K562 (cell line): Measurements from ENCODE around the gene YTHDF1. TPM values are rescaled to one million over a fixed set of nuclear protein-coding genes. Genes with fewer than 3 reads are reported as not detected.

Experiments used
- ATAC-seq: fragments of 200-7000 bp; cut with Tn5 transposase; 3 replicates; pipeline ENCODE4 v1.9.1; 2020; ENCODE audit warnings: moderate library complexity
- BruUV-seq: library from RNA; stranded (reverse); fragments of 400-500 nt; replicated peaks from 2 replicates; lab custom pipeline; 2021; lab: Mats Ljungman, UMichigan
- CTCF ChIA-PET: fragments of 300-600 bp; formaldehyde crosslinking; extraction: SDS; loops from one replicate; lab custom pipeline; 2021; ENCODE audit warnings: low intra/inter-chr PET ratio; lab: Yijun Ruan, JAX
- POLR2A ChIA-PET: fragments of 300-600, 350-650 bp; sonication (Branson Sonifier 250); formaldehyde crosslinking; extraction: SDS; loops from one replicate; lab custom pipeline; 2021; ENCODE audit warnings: antibody characterized with exemption, inconsistent platforms; lab: Yijun Ruan, JAX
- DNase-seq, 4 experiments: peaks; one replicate each; pipeline versions ENCODE4 v3.0.0 to v3.0.0-alpha.2; 2011 to 2018; ENCODE audit warnings: low spot score in 3 of 4, mixed read lengths in 3 of 4; ENCODE audit errors: extremely low read depth in 1 of 4
- FAIRE-seq: peaks from 2 replicates; lab custom pipeline; 2011; peaks lifted over from hg19 to GRCh38; lab: Jason Lieb, UNC
- H2AFZ ChIP-seq: 2 replicates; pipeline ENCODE4 v1.6.0; 2011; ENCODE audit warnings: low read depth, low read length, control low read depth, inconsistent platforms
- H3K27ac ChIP-seq: fragments of 200-600 bp; 3 replicates; pipeline ENCODE4 v1.8.0; 2011; ENCODE audit warnings: low read depth, mild to moderate bottlenecking, control low read depth, inconsistent platforms, low read length, moderate library complexity, mixed read lengths; ENCODE audit errors: extremely low read depth
- H3K27me3 ChIP-seq, 2 experiments: fragments of 300-600 bp in 1 of 2; 2 replicates in 1 of 2; 3 replicates in 1 of 2; pipeline versions ENCODE4 v1.6.0 to v1.8.0; 2011; ENCODE audit warnings: inconsistent platforms in 2 of 2, low read length in 2 of 2, mild to moderate bottlenecking in 1 of 2, mixed read lengths in 1 of 2, moderate library complexity in 1 of 2; ENCODE audit not compliant: control insufficient read depth in 2 of 2, insufficient read depth in 2 of 2
- H3K36me3 ChIP-seq: fragments of 300-600 bp; 3 replicates; pipeline ENCODE4 v1.8.0; 2011; ENCODE audit warnings: mild to moderate bottlenecking, low read length, inconsistent platforms; ENCODE audit not compliant: control insufficient read depth, insufficient read depth
- H3K4me1 ChIP-seq, 2 experiments: fragments of 200-600 bp in 1 of 2; replicated peaks in 1 of 2; 2 replicates in 1 of 2; 3 replicates in 1 of 2; pipeline versions ENCODE4 v1.5.1 to v1.8.0; 2011; ENCODE audit warnings: inconsistent platforms in 2 of 2, low read length in 2 of 2, mild to moderate bottlenecking in 1 of 2, mixed read lengths in 1 of 2, moderate library complexity in 1 of 2; ENCODE audit not compliant: control insufficient read depth in 2 of 2, insufficient read depth in 2 of 2
- H3K4me2 ChIP-seq: 2 replicates; pipeline ENCODE4 v1.6.1; 2011; ENCODE audit warnings: low read length, control low read depth, inconsistent platforms, mixed read lengths; ENCODE audit not compliant: insufficient read depth
- H3K4me3 ChIP-seq: fragments of 200-600 bp; sonication (generic), shearing (Covaris generic); 2 replicates; pipeline ENCODE4 v1.5.1; 2016; ENCODE audit warnings: control low read depth, inconsistent platforms
- H3K79me2 ChIP-seq: fragments of 200-600 bp; 3 replicates; pipeline ENCODE4 v1.8.0; 2011; ENCODE audit warnings: low read length, inconsistent platforms; ENCODE audit not compliant: control insufficient read depth, insufficient read depth
- H3K9ac ChIP-seq, 2 experiments: 2 replicates each; pipeline versions ENCODE4 v1.6.0 to v1.6.1; 2011; ENCODE audit warnings: low read depth in 2 of 2, low read length in 2 of 2, control low read depth in 1 of 2, inconsistent platforms in 1 of 2, mild to moderate bottlenecking in 1 of 2, mixed read lengths in 1 of 2; ENCODE audit not compliant: insufficient read depth in 1 of 2
- H3K9me1 ChIP-seq: one replicate; pipeline ENCODE4 v1.6.0; 2011; ENCODE audit warnings: inconsistent platforms, mild to moderate bottlenecking, low read length, moderate library complexity; ENCODE audit not compliant: control insufficient read depth, insufficient read depth
- H3K9me3 ChIP-seq: replicated peaks from 2 replicates; pipeline ENCODE4 v1.5.1; 2011; ENCODE audit warnings: low read depth, low read length, inconsistent platforms; ENCODE audit not compliant: control insufficient read depth, insufficient read depth
- H4K20me1 ChIP-seq: replicated peaks from 2 replicates; pipeline ENCODE4 v1.6.1; 2011; ENCODE audit warnings: low read length, inconsistent platforms, mixed read lengths; ENCODE audit not compliant: control insufficient read depth, insufficient read depth
- ADNP ChIP-seq: fragments of 200-800 bp; sonication (Bioruptor generic); IDR thresholded peaks from 2 replicates; pipeline ENCODE4 v1.6.1; 2016; ENCODE audit warnings: missing genetic modification characterization, missing compliant biosample characterization
- ARID1B ChIP-seq: fragments of 450-650 bp; IDR thresholded peaks from 2 replicates; pipeline ENCODE4 v1.6.1; 2016; ENCODE audit warnings: antibody characterized with exemption, mild to moderate bottlenecking, inconsistent platforms
- ARNT ChIP-seq, 2 experiments: fragments of 450-650 bp; IDR thresholded peaks; 2 replicates each; pipeline ENCODE4 v1.6.1; 2016; ENCODE audit warnings: mild to moderate bottlenecking in 1 of 2
- CBFA2T3 ChIP-seq: fragments of 450-650 bp; IDR thresholded peaks from 2 replicates; pipeline ENCODE4 v1.6.1; 2017
- CREB1 ChIP-seq, 2 experiments: sonication (generic) in 1 of 2; formaldehyde crosslinking in 1 of 2; IDR thresholded peaks; 2 replicates each; pipeline versions ENCODE4 v1.6.1 to v1.8.0; 2012 to 2022; ENCODE audit warnings: inconsistent platforms in 1 of 2, mild to moderate bottlenecking in 1 of 2, missing genetic modification reagents in 1 of 2, moderate library complexity in 1 of 2
- DACH1 ChIP-seq: fragments of 450-650 bp; IDR thresholded peaks from 2 replicates; pipeline ENCODE4 v1.6.1; 2018; ENCODE audit not compliant: partially characterized antibody
- DDX20 ChIP-seq: fragments of 450-650 bp; IDR thresholded peaks from 2 replicates; pipeline ENCODE4 v1.6.1; 2016; ENCODE audit warnings: missing genetic modification characterization, low read depth, mild to moderate bottlenecking, missing compliant biosample characterization, moderate library complexity
- ELF2 ChIP-seq: fragments of 250-450 bp; sonication (Bioruptor Pico); IDR thresholded peaks from 2 replicates; pipeline ENCODE4 v1.5.0; 2021; ENCODE audit warnings: mild to moderate bottlenecking
- FOXJ2 ChIP-seq: fragments of 200-800 bp; sonication (Bioruptor generic); IDR thresholded peaks from 2 replicates; pipeline ENCODE4 v1.6.1; 2016; ENCODE audit warnings: missing genetic modification characterization, missing compliant biosample characterization
- GABPB2 ChIP-seq: fragments of 250-450 bp; sonication (Bioruptor Pico); conservative IDR thresholded peaks from 2 replicates; pipeline ENCODE4 v1.5.1; 2021; ENCODE audit warnings: mild to moderate bottlenecking
- IRF2 ChIP-seq: sonication (generic); formaldehyde crosslinking; IDR thresholded peaks from 2 replicates; pipeline ENCODE4 v1.8.1; 2022; ENCODE audit warnings: mild to moderate bottlenecking, missing genetic modification reagents
- KDM2B ChIP-seq: fragments of 250-450 bp; sonication (Bioruptor Pico); IDR thresholded peaks from 2 replicates; pipeline ENCODE4 v1.8.0; 2021; ENCODE audit warnings: mild to moderate bottlenecking, moderate library complexity
- NFATC3 ChIP-seq: fragments of 450-650 bp; IDR thresholded peaks from 2 replicates; pipeline ENCODE4 v1.6.1; 2017; ENCODE audit warnings: mild to moderate bottlenecking
- NR2C1 ChIP-seq, 2 experiments: fragments of 450-650 bp; IDR thresholded peaks; 2 replicates each; pipeline ENCODE4 v1.6.1; 2017; ENCODE audit warnings: mild to moderate bottlenecking in 2 of 2, antibody characterized with exemption in 1 of 2, inconsistent platforms in 1 of 2, missing compliant biosample characterization in 1 of 2, missing genetic modification characterization in 1 of 2
- SRSF7 ChIP-seq: fragments of 200-400 bp; formaldehyde crosslinking; optimal IDR thresholded peaks from 2 replicates; pipeline ENCODE3; 2017; ENCODE audit warnings: mild to moderate bottlenecking, low read depth, low read length
- ZBED1 ChIP-seq: IDR thresholded peaks from 2 replicates; pipeline ENCODE4 v1.6.1; 2014
- ZNF140 ChIP-seq: fragments of 250-450 bp; sonication (Bioruptor Pico); IDR thresholded peaks from 2 replicates; pipeline ENCODE4 v1.8.0; 2021; ENCODE audit warnings: moderate library complexity, mild to moderate bottlenecking, inconsistent platforms
- ZNF408 ChIP-seq: fragments of 250-450 bp; sonication (Bioruptor Pico); IDR thresholded peaks from 2 replicates; pipeline ENCODE4 v1.4.0; 2020; ENCODE audit warnings: low read depth, mild to moderate bottlenecking, moderate library complexity
- WGBS: fragments of 100-300 bp; shearing (Covaris generic); methylation state at CpG from one replicate; pipeline ENCODE4 v1.1.6; 2016; ENCODE audit warnings: low coverage, mixed read lengths; ENCODE audit not compliant: insufficient coverage; ENCODE audit errors: missing lambda C conversion rate; 5-methylcytosine and 5-hydroxymethylcytosine counted together
- in situ Hi-C: fragments of 300-500 bp; cut with MboI; formaldehyde crosslinking; loops from 4 replicates; pipeline ENCODE4 v1.15.0; 2018; ENCODE audit warnings: inconsistent platforms, mixed read lengths
- intact Hi-C: fragments of 100-400 bp; cut with micrococcal nuclease; formaldehyde crosslinking; loops from 2 replicates; pipeline ENCODE4 v1.14.2; 2022
- polyA plus RNA-seq, 8 experiments: library from polyadenylated mRNA; depleted of rRNA in 4 of 8; stranded (reverse) in 5 of 8; unstranded in 3 of 8; fragments of >200 nt; fragmentation: Nextera tagmentation in 2 of 8; fragmentation: Illumina TruSeq in 1 of 8; extraction: Ambion mirVana in 2 of 8; extraction: Trizol in 1 of 8; gene quantifications; 2 replicates each; pipeline versions ENCODE4 v1.2.1 to v1.2.3, GENCODE V29; 2011 to 2014; ENCODE audit warnings: inconsistent platforms in 1 of 8, missing spikeins in 1 of 8
- total RNA-seq, 7 experiments: library from RNA; depleted of rRNA in 6 of 7; stranded (reverse); fragments of >200 nt in 6 of 7; fragmentation: Illumina TruSeq in 2 of 7; extraction: Trizol in 2 of 7; gene quantifications; 2 replicates each; pipeline versions ENCODE4 v1.2.1 to v1.2.3, GENCODE V29; 2011 to 2021; ENCODE audit warnings: low replicate concordance in 1 of 7

Gene YTHDF1
- total and polyA plus RNA-seq, 9 of the 15 experiments (the other 6 are each of a cell fraction or from before 2014, with no cell fraction given) = 10.1 to 42.4 (median 27.8) TPM

- no peak for DNase-seq
- ATAC-seq = no peak
- Histone ChIP-seq H3K27ac (no peak overlapping the region), H3K27me3 (peaks cover 24 to 85% of the 10 kb centered on the region in 2 experiments), H3K9me1 (no peaks in the 10 kb centered on the region), H4K20me1 (peaks cover 9% of the 10 kb centered on the region), H3K36me3 (no peaks in the 10 kb centered on the region), H3K9me3 (no peaks in the 10 kb centered on the region), H3K79me2 (no peaks in the 10 kb centered on the region), H3K9ac (no peak overlapping the region), H3K4me3 (no peak overlapping the region), H3K4me1 (no peaks in the 10 kb centered on the region; a peak in 1 of 5 replicates), H3K4me2 (no peak overlapping the region), H2AFZ (no peak overlapping the region)
- TF ChIP-seq ADNP (tag) (no peak), IRF2 (no peak), NR2C1 (IDR thresholded peaks at IDR 0.05) (no peak), NR2C1 (tag; IDR thresholded peaks at IDR 0.05) (no peak), DDX20 (no peak)
- no peak for FAIRE-seq
- in situ Hi-C loops (no loop called here), intact Hi-C loops (no loop called here)
- no TSS peak for BruUV-seq
- WGBS = 0% methylated on average over 11 of the region's 11 CpGs
- ChIA-PET POLR2A (interaction anchor here (1.2 kb wide), 1 partner anchor 42 kb away, joined by 3 read pairs; no protein-coding TSS in a partner anchor), CTCF (no interaction called here)
These were observed 54.7 kb downstream of the YTHDF1 start for GRCh38 chr20:63161176-63161651.

GRCh38 chr20:63160641-63161175, 55.2 kb downstream of the YTHDF1 start:
- CTCF ChIA-PET = no interaction called here
- no peaks in the 10 kb centered on the region; a peak in 1 of 5 replicates for H3K4me1 ChIP-seq
- no peak overlapping the region for H3K4me3 ChIP-seq
- 0% methylated on average over 9 of the region's 10 CpGs for WGBS
- peaks cover 8% of the 10 kb centered on the region for H4K20me1 ChIP-seq
- H3K9ac ChIP-seq = no peak overlapping the region
- in situ Hi-C loops = no loop called here
- no peak overlapping the region for H3K27ac ChIP-seq
- POLR2A ChIA-PET = interaction anchor here (1.4 kb wide), 1 partner anchor 11 kb away, joined by 5 read pairs; no protein-coding TSS in a partner anchor
- FAIRE-seq = no peak
- no peaks in the 10 kb centered on the region for H3K9me3 ChIP-seq
- BruUV-seq = no TSS peak
- H3K4me2 ChIP-seq = no peak overlapping the region
- intact Hi-C loops = no loop called here
- peaks cover 21 to 85% of the 10 kb centered on the region in 2 experiments for H3K27me3 ChIP-seq
- no peak overlapping the region for H2AFZ ChIP-seq
- no peaks in the 10 kb centered on the region for H3K9me1 ChIP-seq
- H3K79me2 ChIP-seq = no peaks in the 10 kb centered on the region
- DNase-seq = no peak
- H3K36me3 ChIP-seq = no peaks in the 10 kb centered on the region
- ATAC-seq = no peak
- TF ChIP-seq ZNF408 (CRISPR knock-in tag) (no peak), CBFA2T3 (no peak), ARID1B (no peak), ELF2 (CRISPR knock-in tag) (no peak), CREB1 (IDR thresholded peaks at IDR 0.05) (no peak), CREB1 (CRISPR knock-in tag; IDR thresholded peaks at IDR 0.05) (no peak), SRSF7 (no peak), NFATC3 (no peak), ZNF140 (CRISPR knock-in tag) (no peak), FOXJ2 (tag) (no peak), KDM2B (no peak), ARNT (IDR thresholded peaks at IDR 0.05) (no peak), ZBED1 (no peak), GABPB2 (CRISPR knock-in tag) (no peak), DACH1 (no peak)
